Trophoblast cell (in vitro differentiated cells and primary cell): ENCODE results near the gene JAZF1.

Source experiments
- DNase-seq, 2 donors: peaks; one replicate each; pipeline ENCODE4 v3.0.0-alpha.2; 2016
- H2AFZ ChIP-seq: 2 replicates; pipeline ENCODE4 v1.6.1; 2013; ENCODE audit warnings: low read length, moderate library complexity, mild to moderate bottlenecking; ENCODE audit not compliant: insufficient read depth, poor library complexity
- H2AK5ac ChIP-seq: 2 replicates; pipeline ENCODE4 v1.6.1; 2013; ENCODE audit warnings: mild to moderate bottlenecking, low read length
- H2BK120ac ChIP-seq: 2 replicates; pipeline ENCODE4 v1.6.1; 2013; ENCODE audit warnings: low read length, mild to moderate bottlenecking, moderate library complexity; ENCODE audit not compliant: insufficient read depth, poor library complexity
- H2BK12ac ChIP-seq: 2 replicates; pipeline ENCODE4 v1.6.1; 2013; ENCODE audit warnings: mild to moderate bottlenecking, low read length, moderate library complexity
- H2BK5ac ChIP-seq: 2 replicates; pipeline ENCODE4 v1.6.1; 2013; ENCODE audit warnings: low read length, low read depth, moderate library complexity, mild to moderate bottlenecking; ENCODE audit not compliant: poor library complexity
- H3K14ac ChIP-seq: 2 replicates; pipeline ENCODE4 v1.6.1; 2013; ENCODE audit warnings: mild to moderate bottlenecking, low read length
- H3K18ac ChIP-seq: 2 replicates; pipeline ENCODE4 v1.6.1; 2013; ENCODE audit warnings: mild to moderate bottlenecking, low read length
- H3K23ac ChIP-seq: 2 replicates; pipeline ENCODE4 v1.6.1; 2013; ENCODE audit warnings: low read length
- H3K27ac ChIP-seq: 2 replicates; pipeline ENCODE4 v1.5.1; 2013; ENCODE audit warnings: low read depth, mild to moderate bottlenecking, inconsistent platforms, low read length, moderate library complexity
- H3K27me3 ChIP-seq: 2 replicates; pipeline ENCODE4 v1.6.1; 2013; ENCODE audit warnings: inconsistent platforms, mild to moderate bottlenecking, low read length, moderate library complexity; ENCODE audit not compliant: insufficient read depth
- H3K36me3 ChIP-seq, 2 experiments: 1 replicate in 1 of 2; 2 replicates in 1 of 2; pipeline ENCODE4 v1.6.1; 2013; ENCODE audit warnings: low read length in 2 of 2, mild to moderate bottlenecking in 2 of 2, moderate library complexity in 1 of 2; ENCODE audit not compliant: insufficient read depth in 2 of 2, control insufficient read depth in 1 of 2
- H3K4ac ChIP-seq: 2 replicates; pipeline ENCODE4 v1.6.1; 2013; ENCODE audit warnings: low read depth, mild to moderate bottlenecking, low read length, moderate library complexity
- H3K4me1 ChIP-seq, 2 experiments: 1 replicate in 1 of 2; 2 replicates in 1 of 2; pipeline ENCODE4 v1.6.1; 2013; ENCODE audit warnings: low read length in 2 of 2, mild to moderate bottlenecking in 2 of 2, moderate library complexity in 1 of 2; ENCODE audit not compliant: insufficient read depth in 2 of 2, control insufficient read depth in 1 of 2
- H3K4me2 ChIP-seq: 2 replicates; pipeline ENCODE4 v1.6.1; 2013; ENCODE audit warnings: inconsistent platforms, mild to moderate bottlenecking, low read length, moderate library complexity
- H3K4me3 ChIP-seq: 2 replicates; pipeline ENCODE4 v1.5.1; 2013; ENCODE audit warnings: mild to moderate bottlenecking, low read depth, low read length, inconsistent platforms
- H3K79me1 ChIP-seq: one replicate; pipeline ENCODE4 v1.6.1; 2013; ENCODE audit warnings: low read length
- H3K79me2 ChIP-seq: 2 replicates; pipeline ENCODE4 v1.6.1; 2013; ENCODE audit warnings: low read length, mild to moderate bottlenecking; ENCODE audit not compliant: control insufficient read depth, insufficient read depth, poor library complexity
- H3K9ac ChIP-seq: 2 replicates; pipeline ENCODE4 v1.6.1; 2013; ENCODE audit warnings: mild to moderate bottlenecking, low read length
- H3K9me3 ChIP-seq: 2 replicates; pipeline ENCODE4 v1.6.1; 2013; ENCODE audit warnings: low read depth, mild to moderate bottlenecking, control low read depth, inconsistent platforms, low read length; ENCODE audit not compliant: insufficient read depth
- H4K12ac ChIP-seq: 2 replicates; pipeline ENCODE4 v1.6.1; 2013; ENCODE audit warnings: low read depth, mild to moderate bottlenecking, low read length, moderate library complexity
- H4K8ac ChIP-seq: 2 replicates; pipeline ENCODE4 v1.6.1; 2013; ENCODE audit warnings: low read depth, mild to moderate bottlenecking, low read length, moderate library complexity
- H4K91ac ChIP-seq: one replicate; pipeline ENCODE4 v1.6.1; 2013; ENCODE audit warnings: low read depth, mild to moderate bottlenecking, low read length, moderate library complexity
- WGBS: extraction: QIAGEN DNeasy Blood & Tissue Kit; methylation state at CpG from one replicate; pipeline ENCODE4 v1.1.7; 2013; ENCODE audit warnings: missing lambda C conversion rate; ENCODE audit not compliant: insufficient read length, insufficient coverage; ENCODE audit errors: extremely low coverage; 5-methylcytosine and 5-hydroxymethylcytosine counted together

The JAZF1 gene

DNA sequence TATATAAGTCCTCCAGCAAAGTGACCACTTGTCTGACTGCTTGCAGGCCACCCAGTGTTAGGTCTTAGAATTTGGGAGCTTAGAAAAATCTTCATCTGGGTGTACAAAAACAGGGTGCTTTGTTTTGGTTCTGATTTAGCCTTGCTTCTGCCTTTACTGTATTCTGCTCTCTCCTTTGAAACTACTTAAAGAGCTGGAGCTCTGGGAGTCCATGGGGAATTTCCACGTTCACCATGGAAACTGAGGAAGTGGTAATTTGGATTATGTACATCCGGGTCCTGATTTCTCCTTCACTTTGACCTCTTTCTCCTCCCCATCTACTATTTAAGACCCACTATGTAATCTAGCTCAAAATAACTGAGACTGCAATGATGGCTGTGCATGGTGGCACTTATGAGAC is 103.0 kb downstream of the JAZF1 start:
- Histone ChIP-seq H2BK5ac (no peak overlapping the region), H3K27ac (no peak overlapping the region), H3K36me3 (no peaks in the 10 kb centered on the region), H3K23ac (no peak overlapping the region), H2BK120ac (no peak overlapping the region), H3K27me3 (no peaks in the 10 kb centered on the region), H3K9me3 (no peaks in the 10 kb centered on the region), H4K91ac (no peak overlapping the region), H2BK12ac (no peak overlapping the region), H2AFZ (no peak overlapping the region), H3K9ac (no peak overlapping the region), H3K14ac (no peak overlapping the region), H3K79me2 (peaks cover 5% of the 10 kb centered on the region), H3K79me1 (peaks cover 18% of the 10 kb centered on the region), H3K4me1 (peaks cover 7 to 10% of the 10 kb centered on the region in 2 experiments), H4K8ac (no peak overlapping the region), H3K4me3 (no peak overlapping the region), H2AK5ac (no peak overlapping the region), H4K12ac (no peak overlapping the region), H3K4ac (no peak overlapping the region), H3K4me2 (no peak overlapping the region), H3K18ac (no peak overlapping the region)
- DNase-seq = no peak
- WGBS = no CpG with 5 or more reads among the region's 2 CpGs

GRCh38 chr7:28076423-28077200 is 104.0 kb downstream of the JAZF1 start:
- no peak overlapping the region for H3K4ac ChIP-seq
- H3K9ac ChIP-seq = no peak overlapping the region
- no peak overlapping the region for H4K8ac ChIP-seq
- no peak overlapping the region for H2BK120ac ChIP-seq
- H3K18ac ChIP-seq = no peak overlapping the region
- no peak overlapping the region for H3K23ac ChIP-seq
- peaks cover 5% of the 10 kb centered on the region for H3K79me2 ChIP-seq
- no peak overlapping the region for H3K27ac ChIP-seq
- no peak overlapping the region for H3K4me2 ChIP-seq
- no peak overlapping the region for H2BK5ac ChIP-seq
- no peak overlapping the region for H3K4me3 ChIP-seq
- H3K4me1 ChIP-seq = peaks cover 7 to 10% of the 10 kb centered on the region in 2 experiments
- H4K91ac ChIP-seq = no peak overlapping the region
- H3K36me3 ChIP-seq = no peaks in the 10 kb centered on the region
- WGBS = no CpG with 5 or more reads among the region's 11 CpGs
- DNase-seq = peak in 1 of 2 donors; percentile 69
- no peaks in the 10 kb centered on the region for H3K27me3 ChIP-seq
- H2BK12ac ChIP-seq = no peak overlapping the region
- no peaks in the 10 kb centered on the region for H3K9me3 ChIP-seq
- H2AK5ac ChIP-seq = no peak overlapping the region
- H2AFZ ChIP-seq = no peak overlapping the region
- peaks cover 18% of the 10 kb centered on the region for H3K79me1 ChIP-seq
- no peak overlapping the region for H3K14ac ChIP-seq
- no peak overlapping the region for H4K12ac ChIP-seq

DNA sequence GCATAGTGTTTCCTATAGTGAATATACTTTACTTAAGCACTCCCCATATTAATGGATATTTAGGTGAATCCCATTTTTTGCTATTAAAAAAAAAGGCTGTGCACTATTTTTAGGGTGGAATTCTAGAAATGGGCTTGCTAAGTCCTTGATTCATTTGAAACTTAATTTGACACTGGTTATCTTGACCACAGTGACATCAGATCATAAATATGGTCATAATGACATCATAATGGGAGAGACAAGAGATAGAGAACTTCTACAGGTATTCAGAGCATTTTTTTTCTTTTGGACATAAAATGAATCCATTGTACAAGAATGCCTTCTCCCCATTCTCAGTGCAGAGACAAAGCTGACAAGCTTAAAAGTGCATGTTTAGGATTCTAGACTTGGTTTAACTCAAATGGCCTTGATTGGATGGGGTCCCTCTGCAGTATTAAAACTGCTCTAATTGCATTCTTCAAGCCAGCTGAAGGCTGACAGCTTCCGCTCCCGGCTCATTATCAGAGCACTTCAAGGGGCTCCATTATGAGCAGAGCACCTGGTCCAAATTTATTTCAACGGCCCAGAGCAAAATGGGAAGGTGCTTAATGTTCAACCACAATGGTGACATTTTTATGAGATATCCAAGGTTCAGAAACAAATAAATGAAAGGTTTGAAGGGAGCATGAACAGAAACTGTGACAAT is 104.8 kb downstream of the JAZF1 start:
- no peak overlapping the region for H4K8ac ChIP-seq
- H3K4me2 ChIP-seq = no peak overlapping the region
- no peaks in the 10 kb centered on the region for H3K27me3 ChIP-seq
- H3K36me3 ChIP-seq = no peaks in the 10 kb centered on the region
- no peak overlapping the region for H3K18ac ChIP-seq
- no peaks in the 10 kb centered on the region for H3K9me3 ChIP-seq
- no peak overlapping the region for H4K91ac ChIP-seq
- no CpG with 5 or more reads among the region's 3 CpGs for WGBS
- peaks cover 16% of the 10 kb centered on the region for H3K79me1 ChIP-seq
- no peak overlapping the region for H3K14ac ChIP-seq
- DNase-seq = peak; percentile 20 to 80
- H3K4me1 ChIP-seq = peaks cover under 1 to 4% of the 10 kb centered on the region in 2 experiments
- H3K4me3 ChIP-seq = no peak overlapping the region
- H4K12ac ChIP-seq = no peak overlapping the region
- no peak overlapping the region for H3K27ac ChIP-seq
- no peak overlapping the region for H2BK12ac ChIP-seq
- H2AFZ ChIP-seq = no peak overlapping the region
- H3K9ac ChIP-seq = no peak overlapping the region
- peaks cover 5% of the 10 kb centered on the region for H3K79me2 ChIP-seq
- no peak overlapping the region for H2BK5ac ChIP-seq
- H3K4ac ChIP-seq = no peak overlapping the region
- no peak overlapping the region for H2BK120ac ChIP-seq
- no peak overlapping the region for H2AK5ac ChIP-seq
- no peak overlapping the region for H3K23ac ChIP-seq

GRCh38 chr7:28072876-28073514 is 107.6 kb downstream of the JAZF1 start:
- H4K12ac ChIP-seq = no peak overlapping the region
- H3K4ac ChIP-seq = no peak overlapping the region
- H2BK120ac ChIP-seq = peak overlapping the region; percentile 95
- 100% methylated on average over 2 of the region's 8 CpGs for WGBS
- H2BK5ac ChIP-seq = peak overlapping the region; percentile 79
- no peak overlapping the region for H3K23ac ChIP-seq
- H2AFZ ChIP-seq = peak overlapping the region; percentile 28
- H2AK5ac ChIP-seq = peak overlapping the region; percentile 69
- no peak for DNase-seq
- peak overlapping the region; percentile 77 for H4K8ac ChIP-seq
- H3K4me2 ChIP-seq = no peak overlapping the region
- H4K91ac ChIP-seq = peak overlapping the region; percentile 94
- H3K9ac ChIP-seq = no peak overlapping the region
- no peaks in the 10 kb centered on the region for H3K27me3 ChIP-seq
- H2BK12ac ChIP-seq = peak overlapping the region; percentile 95
- H3K4me3 ChIP-seq = no peak overlapping the region
- H3K79me1 ChIP-seq = peaks cover 18% of the 10 kb centered on the region
- H3K27ac ChIP-seq = no peak overlapping the region
- no peaks in the 10 kb centered on the region for H3K9me3 ChIP-seq
- H3K18ac ChIP-seq = peak overlapping the region; percentile 78
- no peaks in the 10 kb centered on the region for H3K4me1 ChIP-seq
- H3K36me3 ChIP-seq = no peaks in the 10 kb centered on the region
- peak overlapping the region; percentile 37 for H3K14ac ChIP-seq
- peaks cover 5% of the 10 kb centered on the region for H3K79me2 ChIP-seq
